ENCODE measurements around the gene C1QB.

Gene C1QB

GRCh38 chr1:22635436-22635835, 17.6 kb upstream of the C1QB start:
- DNase-seq, result no peak

- no peak for DNase-seq
Observed at GRCh38 chr1:22636353-22636752, 16.7 kb upstream of the C1QB start, which contains the start of gene C1QA. C1QA (plus strand) TSS chr1:22636628; CDS start chr1:22637617, 989 bp downstream.

GRCh38 chr1:22636927-22637326, 16.1 kb upstream of the C1QB start:
- DNase-seq, result no peak

- no peak for DNase-seq
Observed at GRCh38 chr1:22637907-22638445, 15.1 kb upstream of the C1QB start.

- DNase-seq, result no peak
Observed at GRCh38 chr1:22638476-22639234, 14.4 kb upstream of the C1QB start.

- no peak for DNase-seq
Observed at GRCh38 chr1:22639286-22639685, 13.8 kb upstream of the C1QB start.

GRCh38 chr1:22641247-22641646, 11.8 kb upstream of the C1QB start:
- no peak for DNase-seq

DNA sequence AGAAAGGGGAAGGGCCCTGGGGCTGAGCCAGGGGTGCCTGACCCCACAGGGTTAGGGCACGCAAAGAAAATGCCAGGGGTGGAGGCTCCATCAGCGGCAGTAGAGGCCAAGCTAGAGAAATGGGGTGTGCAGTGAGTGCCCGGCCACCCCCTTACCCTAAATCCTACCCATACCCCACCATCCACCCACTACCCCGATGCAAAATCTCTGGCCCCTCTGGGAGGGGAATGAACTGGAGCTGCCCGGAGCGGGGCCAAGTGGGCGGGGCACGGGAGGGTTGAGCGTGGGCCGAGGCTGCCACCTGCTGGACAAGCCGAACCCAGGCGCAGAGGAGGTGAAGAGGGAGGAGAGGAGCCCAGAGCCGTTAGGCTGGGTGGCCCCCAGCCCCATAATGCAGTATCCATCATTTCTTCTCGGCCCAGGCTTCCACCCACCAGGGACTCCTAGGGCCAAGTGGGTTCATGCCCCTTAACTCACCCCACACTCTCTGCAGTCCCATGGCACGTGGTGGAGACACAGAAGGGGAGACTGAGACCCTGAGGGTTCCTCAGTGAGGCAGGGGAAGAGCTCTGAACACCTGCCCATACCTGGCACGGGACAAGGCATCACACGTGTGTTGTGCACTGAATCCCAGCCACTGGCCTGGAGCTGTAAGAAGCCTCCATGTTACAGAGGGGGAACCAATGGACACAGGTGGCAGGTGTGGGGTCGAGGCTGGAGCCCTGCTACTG, 11.0 kb upstream of the C1QB start:
- DNase-seq, result peak; percentile 48

DNA sequence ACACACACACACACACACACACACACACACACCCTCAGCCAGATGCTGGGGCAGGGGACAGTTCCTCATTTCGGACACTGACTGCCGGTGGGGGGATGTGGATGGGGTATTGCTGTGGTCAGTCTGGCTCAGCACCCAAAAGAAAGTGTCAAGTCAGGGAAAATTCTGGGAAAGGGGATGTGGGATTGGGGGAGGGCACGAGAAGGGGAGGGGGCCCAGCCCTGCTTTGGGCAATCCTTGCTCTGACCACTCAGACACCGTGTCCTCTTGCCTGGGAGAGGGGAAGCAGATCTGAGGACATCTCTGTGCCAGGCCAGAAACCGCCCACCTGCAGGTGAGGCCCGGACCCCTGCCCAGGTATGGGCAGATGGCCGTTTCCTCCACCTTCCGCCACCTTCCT, 9.7 kb upstream of the C1QB start, which contains the start of gene C1QC:
TSS of gene C1QC (plus strand) at position 253 of the 400 bp plus-strand sequence. CDS start 391 bp downstream, outside the sequence.
- no peak for DNase-seq

DNA sequence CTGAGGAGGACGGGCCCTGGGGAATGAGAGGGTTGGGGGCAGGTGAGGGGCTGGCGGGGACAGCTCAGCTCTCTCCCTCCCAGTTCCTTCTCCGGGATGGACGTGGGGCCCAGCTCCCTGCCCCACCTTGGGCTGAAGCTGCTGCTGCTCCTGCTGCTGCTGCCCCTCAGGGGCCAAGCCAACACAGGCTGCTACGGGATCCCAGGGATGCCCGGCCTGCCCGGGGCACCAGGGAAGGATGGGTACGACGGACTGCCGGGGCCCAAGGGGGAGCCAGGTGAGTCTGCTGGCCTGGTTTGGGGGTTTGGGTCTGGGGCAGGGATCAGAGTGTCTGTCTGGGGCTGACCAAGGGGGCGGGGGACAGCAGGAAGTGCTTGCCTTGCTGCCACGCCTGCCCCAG, 9.1 kb upstream of the C1QB start:
- no peak for DNase-seq

GRCh38 chr1:22645931-22646330, 7.1 kb upstream of the C1QB start:
- DNase-seq, result no peak

GRCh38 chr1:22646384-22646783, 6.7 kb upstream of the C1QB start:
- no peak for DNase-seq

- no peak for DNase-seq
Observed at GRCh38 chr1:22650089-22650693, 2.8 kb upstream of the C1QB start.

DNA sequence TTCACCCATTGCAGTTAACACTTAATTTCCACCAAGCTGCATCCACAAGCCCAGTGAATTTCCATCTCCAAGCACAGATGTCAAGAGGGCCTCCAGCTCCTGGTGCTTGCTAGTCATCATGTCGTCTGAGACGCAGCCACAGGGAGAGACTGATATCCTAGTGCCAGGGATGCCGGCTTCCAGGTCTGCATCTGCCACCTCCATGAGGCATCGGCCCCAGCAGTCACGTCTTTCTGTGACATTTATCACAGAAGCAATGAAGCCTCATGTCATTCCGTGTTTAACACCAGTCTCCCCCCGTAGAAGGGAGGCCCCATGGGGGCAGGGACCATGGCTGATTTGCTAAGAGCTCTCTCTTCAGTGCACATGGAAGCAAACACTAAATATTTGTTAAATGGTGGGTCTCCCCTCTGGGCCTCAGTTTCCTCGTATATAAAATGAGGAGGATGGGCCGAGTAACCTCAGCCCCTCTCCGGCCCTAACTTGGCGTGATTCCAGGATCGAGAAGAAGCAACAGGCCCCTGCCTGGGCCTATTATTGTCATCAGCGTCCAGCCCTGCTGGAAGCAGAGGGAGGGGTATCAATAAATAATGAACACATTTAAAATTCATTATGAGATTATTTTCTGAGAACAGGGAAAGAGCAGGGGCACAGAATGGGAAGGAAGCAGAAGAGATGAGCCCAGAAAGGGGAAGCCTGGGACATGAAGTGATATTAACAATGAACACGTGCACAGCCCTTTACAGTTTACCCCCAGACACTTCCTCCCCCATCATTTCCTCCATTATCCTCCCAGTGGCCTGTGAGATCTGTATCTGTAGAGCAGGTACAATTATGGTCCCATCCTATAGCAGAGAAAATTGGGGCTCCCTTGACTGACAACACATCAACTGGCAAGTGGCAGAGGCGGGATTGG, 837 bp upstream of the C1QB start:
- no peak for DNase-seq

DNA sequence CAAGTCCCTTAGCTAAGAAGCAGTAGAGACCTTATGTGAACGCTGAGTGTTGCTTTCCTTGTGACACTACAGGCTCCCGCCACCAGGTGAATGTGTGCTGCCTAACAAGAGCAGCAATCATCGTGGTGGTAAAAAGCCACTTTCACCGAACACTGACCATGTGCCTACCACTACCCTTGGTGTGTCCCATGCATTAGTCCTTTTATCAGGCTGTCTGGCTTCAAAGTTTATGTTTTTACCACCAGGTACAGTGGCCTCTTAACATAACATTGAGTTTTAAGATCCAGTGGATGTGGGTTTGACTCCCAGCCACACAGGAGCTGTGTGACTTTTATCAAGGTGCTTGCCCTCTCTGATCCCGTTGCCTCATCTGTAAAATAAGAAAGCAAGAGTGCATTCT, 1.7 kb downstream of the C1QB start:
- DNase-seq, result no peak

DNA sequence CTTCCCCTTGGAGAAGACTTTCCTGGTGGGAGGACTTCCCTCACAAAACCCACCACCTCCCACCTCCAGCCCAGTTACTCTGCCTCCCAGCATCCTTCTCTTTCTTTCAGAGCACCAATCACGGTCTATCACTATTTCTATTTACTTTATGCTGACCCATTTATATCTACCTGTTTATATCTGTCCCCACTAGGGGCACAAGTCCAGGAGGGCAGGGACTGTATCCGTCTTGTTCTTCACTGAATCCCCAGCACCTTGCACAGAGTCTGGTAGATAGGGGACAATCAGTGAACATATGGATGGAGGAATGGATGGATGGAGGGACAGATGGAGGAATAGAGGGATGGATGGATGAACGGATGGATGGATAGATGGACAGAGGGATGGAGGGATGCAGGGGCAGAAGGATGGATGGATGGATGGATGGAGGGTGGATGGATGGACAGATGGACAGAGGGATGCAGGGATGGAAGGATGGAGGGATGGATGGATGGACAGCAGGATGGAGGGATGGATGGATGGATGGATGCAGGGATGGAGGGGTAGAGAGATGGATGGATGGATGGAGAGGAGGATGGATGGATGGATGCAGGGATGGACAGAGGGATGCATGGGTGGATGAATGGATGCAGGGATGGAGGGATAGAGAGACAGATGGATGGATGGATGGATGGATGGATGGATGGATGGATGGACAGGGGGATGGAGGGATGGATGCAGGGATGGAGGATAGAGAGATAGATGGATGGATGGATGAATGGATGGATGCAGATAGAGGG, 5.5 kb downstream of the C1QB start:
- no peak for DNase-seq

DNA sequence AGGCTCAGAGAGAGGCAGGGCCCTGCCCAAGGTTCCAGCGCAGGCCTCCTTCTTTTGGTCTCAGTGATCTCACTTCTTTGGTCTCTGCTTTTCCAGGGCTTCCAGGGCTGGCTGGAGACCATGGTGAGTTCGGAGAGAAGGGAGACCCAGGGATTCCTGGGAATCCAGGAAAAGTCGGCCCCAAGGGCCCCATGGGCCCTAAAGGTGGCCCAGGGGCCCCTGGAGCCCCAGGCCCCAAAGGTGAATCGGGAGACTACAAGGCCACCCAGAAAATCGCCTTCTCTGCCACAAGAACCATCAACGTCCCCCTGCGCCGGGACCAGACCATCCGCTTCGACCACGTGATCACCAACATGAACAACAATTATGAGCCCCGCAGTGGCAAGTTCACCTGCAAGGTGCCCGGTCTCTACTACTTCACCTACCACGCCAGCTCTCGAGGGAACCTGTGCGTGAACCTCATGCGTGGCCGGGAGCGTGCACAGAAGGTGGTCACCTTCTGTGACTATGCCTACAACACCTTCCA, 7.7 kb downstream of the C1QB start:
- no peak for DNase-seq

DNA sequence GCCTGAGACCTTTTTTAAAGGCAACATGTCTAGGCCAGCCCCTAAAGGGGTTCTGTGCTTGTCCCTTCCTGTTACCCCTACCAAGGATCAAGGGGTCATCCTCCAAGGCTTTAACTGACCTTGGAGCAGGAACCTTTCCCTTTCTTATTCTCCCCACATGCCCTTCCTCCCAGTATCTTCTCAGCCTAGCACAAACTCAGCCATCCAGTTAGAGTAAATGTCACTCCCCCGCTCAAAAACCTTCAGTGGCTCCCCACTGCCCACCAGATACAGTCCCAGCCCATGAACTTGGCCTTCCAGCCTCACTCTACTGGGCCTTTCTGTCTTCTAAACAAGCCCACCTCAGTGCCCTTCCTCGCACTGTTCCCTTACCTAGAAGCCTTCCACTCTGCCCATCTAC, 8.8 kb downstream of the C1QB start:
- no peak for DNase-seq

DNA sequence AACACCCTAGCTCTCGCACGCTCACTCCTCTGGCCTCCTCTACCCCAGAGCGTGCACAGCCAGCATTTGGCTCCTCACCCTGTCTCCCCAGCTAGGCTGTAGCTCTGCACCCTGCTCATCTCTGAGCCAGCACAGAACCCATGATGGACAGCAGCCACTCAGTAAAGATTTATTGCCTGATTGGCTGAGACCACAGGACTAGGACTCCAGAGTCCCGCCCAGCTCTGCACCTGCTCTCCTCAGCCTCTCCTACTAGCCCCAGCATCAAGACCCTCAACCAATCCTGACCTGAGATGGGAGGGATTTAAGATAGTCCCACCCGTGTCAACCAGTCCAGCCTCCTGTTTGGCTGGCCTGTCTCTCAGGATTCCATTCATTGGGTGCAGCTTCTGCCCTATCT, 9.3 kb downstream of the C1QB start:
- DNase-seq, result peak; percentile 35

DNA sequence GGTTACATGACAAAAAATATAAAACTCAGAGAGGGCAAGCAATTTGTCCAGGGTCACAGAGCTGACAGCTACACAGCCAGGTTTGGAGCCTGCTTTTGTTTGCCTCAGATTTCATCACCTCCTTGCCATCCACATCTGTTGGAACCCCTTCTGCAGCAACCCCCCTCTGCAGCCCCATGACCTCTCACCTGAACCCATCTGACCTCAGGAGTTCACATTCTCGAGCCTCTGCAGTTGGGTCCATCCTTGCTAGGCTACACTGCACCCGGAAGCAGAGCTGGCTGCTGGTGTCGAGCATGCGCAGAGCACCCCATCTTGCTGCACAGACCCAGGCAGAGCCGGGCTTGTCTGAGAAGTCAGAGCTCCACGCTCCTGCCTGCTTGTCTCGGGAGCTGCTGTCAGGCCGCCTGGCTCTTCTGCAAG, 10.0 kb downstream of the C1QB start:
- no peak for DNase-seq

GRCh38 chr1:22665752-22666151, 12.7 kb downstream of the C1QB start:
- no peak for DNase-seq
